RWPE2 (cell line): ENCODE results near the gene SMC4.
"Not testable (repeated sequence)": the region's sequence is repeated elsewhere in the genome, so short reads cannot be mapped to it uniquely, and the experiment has no call there.

Source experiments
- ATAC-seq: fragments of 200-7000 bp; cut with Tn5 transposase; 3 replicates; pipeline ENCODE4 v1.9.1; 2021; ENCODE audit warnings: low read depth
- DNase-seq: peaks from one replicate; pipeline ENCODE4 v3.0.0-alpha.2; 2020; ENCODE audit warnings: low spot score
- H3K27ac ChIP-seq: fragments of 450-650 bp; 2 replicates; pipeline ENCODE4 v1.5.1; 2017; ENCODE audit warnings: mild to moderate bottlenecking; ENCODE audit not compliant: poor library complexity, severe bottlenecking
- H3K27me3 ChIP-seq: fragments of 250-450 bp; sonication (Bioruptor Pico); 2 replicates; pipeline ENCODE4 v1.5.1; 2021; ENCODE audit warnings: mild to moderate bottlenecking, moderate library complexity; ENCODE audit not compliant: insufficient read depth, poor library complexity, severe bottlenecking
- H3K36me3 ChIP-seq: fragments of 250-450 bp; sonication (Bioruptor Pico); 2 replicates; pipeline ENCODE4 v1.5.1; 2020; ENCODE audit warnings: low read depth, mild to moderate bottlenecking, moderate library complexity
- H3K4me1 ChIP-seq: fragments of 250-450 bp; sonication (Bioruptor Pico); 2 replicates; pipeline ENCODE4 v1.5.1; 2021; ENCODE audit warnings: mild to moderate bottlenecking, moderate library complexity; ENCODE audit not compliant: insufficient read depth, poor library complexity, severe bottlenecking
- H3K4me3 ChIP-seq: fragments of 250-450 bp; sonication (Bioruptor Pico); 2 replicates; pipeline ENCODE4 v1.5.1; 2021; ENCODE audit warnings: mild to moderate bottlenecking, moderate library complexity; ENCODE audit not compliant: severe bottlenecking
- H3K9me3 ChIP-seq: fragments of 250-450 bp; sonication (Bioruptor Pico); 2 replicates; pipeline ENCODE4 v1.5.1; 2021; ENCODE audit warnings: mild to moderate bottlenecking, moderate library complexity; ENCODE audit not compliant: severe bottlenecking
- CTCF ChIP-seq: fragments of 450-650 bp; IDR thresholded peaks from one replicate; pipeline ENCODE4 v1.5.1; 2017; ENCODE audit warnings: mild to moderate bottlenecking, moderate library complexity; ENCODE audit not compliant: poor library complexity, severe bottlenecking

Gene SMC4

GRCh38 chr3:160448845-160449635, 49.6 kb downstream of the SMC4 start:
- Histone ChIP-seq H3K27me3 (no peaks in the 10 kb centered on the region), H3K4me1 (peaks cover 24% of the 10 kb centered on the region), H3K27ac (peak overlapping the region; percentile 87), H3K9me3 (no peaks in the 10 kb centered on the region), H3K36me3 (peaks cover 42% of the 10 kb centered on the region), H3K4me3 (peak overlapping the region; percentile 62)
- TF ChIP-seq CTCF, result no peak
- DNase-seq (peak; percentile 68), ATAC-seq (peak; percentile 62)

- peak; percentile 9 for TF ChIP-seq CTCF
- peak within 1 kb of the TSS; percentile 62 for H3K4me3 ChIP-seq
- H3K4me1 ChIP-seq, result peaks cover 24% of the 10 kb centered on the region
- H3K27me3 ChIP-seq, result no peaks in the 10 kb centered on the region
- H3K36me3 ChIP-seq, result peaks cover 34% of the 10 kb centered on the region
- peak; percentile 97 for DNase-seq
- peak; percentile 89 for ATAC-seq
- H3K9me3 ChIP-seq, result no peaks in the 10 kb centered on the region
- peak within 1 kb of the TSS; percentile 87 for H3K27ac ChIP-seq
Measured at GRCh38 chr3:160449636-160450598, 50.5 kb downstream of the SMC4 start, which contains the start of gene TRIM59. Gene TRIM59 (minus strand): TSS chr3:160449786. CDS start chr3:160439183, 10,603 bp downstream.

- no peak for DNase-seq
- Histone ChIP-seq H3K4me3 (peak overlapping the region; percentile 62), H3K27me3 (no peaks in the 10 kb centered on the region), H3K9me3 (no peaks in the 10 kb centered on the region), H3K4me1 (peaks cover 24% of the 10 kb centered on the region), H3K36me3 (peaks cover 27% of the 10 kb centered on the region), H3K27ac (peak overlapping the region; percentile 87)
- ATAC-seq, result no peak
- TF ChIP-seq CTCF, result no peak
Measured at GRCh38 chr3:160450846-160451245, 51.4 kb downstream of the SMC4 start.

- Histone ChIP-seq H3K4me3 (no peak overlapping the region), H3K36me3 (peaks cover 19% of the 10 kb centered on the region), H3K9me3 (no peaks in the 10 kb centered on the region), H3K27ac (peak overlapping the region; percentile 87), H3K4me1 (peaks cover 24% of the 10 kb centered on the region), H3K27me3 (no peaks in the 10 kb centered on the region)
- no peak for TF ChIP-seq CTCF
- DNase-seq (no peak), ATAC-seq (no peak)
Measured at GRCh38 chr3:160451602-160452001, 52.2 kb downstream of the SMC4 start.

GRCh38 chr3:160452251-160452650, 52.8 kb downstream of the SMC4 start:
- not testable (repeated sequence) for H3K27me3 ChIP-seq, ATAC-seq, H3K27ac ChIP-seq, DNase-seq, H3K4me3 ChIP-seq, H3K9me3 ChIP-seq
- peaks cover 22% of the 10 kb centered on the region for H3K4me1 ChIP-seq
- peaks cover 13% of the 10 kb centered on the region for H3K36me3 ChIP-seq
